Measurements from ENCODE around the gene CTIF. TPM values are rescaled to one million over a fixed set of nuclear protein-coding genes. Genes with fewer than 3 reads are reported as not detected.
A peak's percentile ranks its signal among the peaks of the same experiment; 100 is the strongest.

CTIF gene
- total RNA-seq, 1 donor from 2014 or later = 84.3 TPM

GRCh38 chr18:48530399-48531081, 8.3 kb upstream of the CTIF start:
- intact Hi-C loops (cut with DNase I) = no loop called here
- no peak for DNase-seq (ENCODE audit: low spot score)

GRCh38 chr18:48531082-48531403, 7.8 kb upstream of the CTIF start:
- intact Hi-C loops (cut with DNase I) = no loop called here
- no peak for DNase-seq (ENCODE audit: low spot score)

DNA sequence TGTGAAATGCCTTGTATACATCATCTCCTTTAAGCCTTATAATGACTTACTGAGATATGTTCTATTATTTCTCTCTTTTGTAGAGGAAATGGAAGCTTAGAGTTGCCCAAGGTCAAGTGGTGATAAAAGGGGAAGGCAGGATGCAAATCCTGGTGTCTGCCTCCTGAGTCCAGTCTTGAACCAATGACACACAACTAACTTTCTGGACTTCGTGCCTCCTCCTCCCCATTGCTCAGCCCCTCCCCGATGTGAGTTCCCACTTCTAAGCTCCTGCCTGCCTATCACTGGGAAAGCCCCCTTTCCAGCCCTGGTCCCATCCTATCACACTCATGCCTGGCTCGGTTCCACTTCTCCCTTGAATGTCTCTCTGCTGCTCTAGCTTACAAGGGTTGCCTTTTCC, 6.9 kb upstream of the CTIF start:
- intact Hi-C loops (cut with DNase I) = no loop called here
- no peak for DNase-seq (ENCODE audit: low spot score)

GRCh38 chr18:48533340-48534070, 5.3 kb upstream of the CTIF start:
- intact Hi-C loops (cut with DNase I) = no loop called here
- no peak for DNase-seq (ENCODE audit: low spot score)

GRCh38 chr18:48534364-48534763, 4.5 kb upstream of the CTIF start:
- DNase-seq (ENCODE audit: low spot score) = no peak
- intact Hi-C loops (cut with DNase I) = no loop called here

GRCh38 chr18:48535956-48536355, 2.9 kb upstream of the CTIF start:
- intact Hi-C loops (cut with DNase I) = no loop called here
- peak; percentile 41 for DNase-seq (ENCODE audit: low spot score)

DNA sequence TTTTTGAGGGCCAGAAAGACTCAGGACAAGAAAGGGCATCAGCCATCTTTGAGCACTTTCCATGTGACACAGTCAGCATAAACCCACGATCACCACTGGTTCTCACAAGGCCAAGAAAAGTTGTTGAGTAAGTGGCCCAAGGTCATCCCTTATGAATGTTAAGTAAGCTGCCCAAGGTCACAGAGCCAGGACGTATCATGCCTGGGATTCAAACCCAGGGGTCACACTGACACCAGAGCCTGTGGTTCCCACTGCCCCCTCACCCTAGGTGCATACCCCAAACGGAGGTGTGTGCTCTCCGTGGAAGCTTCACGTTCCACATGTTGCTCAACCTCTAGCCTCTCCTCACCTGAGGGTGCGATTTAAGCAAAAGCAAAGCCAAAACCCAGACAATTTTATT, 2.3 kb upstream of the CTIF start:
- intact Hi-C loops (cut with DNase I) = no loop called here
- peak; percentile 33 for DNase-seq (ENCODE audit: low spot score)

DNA sequence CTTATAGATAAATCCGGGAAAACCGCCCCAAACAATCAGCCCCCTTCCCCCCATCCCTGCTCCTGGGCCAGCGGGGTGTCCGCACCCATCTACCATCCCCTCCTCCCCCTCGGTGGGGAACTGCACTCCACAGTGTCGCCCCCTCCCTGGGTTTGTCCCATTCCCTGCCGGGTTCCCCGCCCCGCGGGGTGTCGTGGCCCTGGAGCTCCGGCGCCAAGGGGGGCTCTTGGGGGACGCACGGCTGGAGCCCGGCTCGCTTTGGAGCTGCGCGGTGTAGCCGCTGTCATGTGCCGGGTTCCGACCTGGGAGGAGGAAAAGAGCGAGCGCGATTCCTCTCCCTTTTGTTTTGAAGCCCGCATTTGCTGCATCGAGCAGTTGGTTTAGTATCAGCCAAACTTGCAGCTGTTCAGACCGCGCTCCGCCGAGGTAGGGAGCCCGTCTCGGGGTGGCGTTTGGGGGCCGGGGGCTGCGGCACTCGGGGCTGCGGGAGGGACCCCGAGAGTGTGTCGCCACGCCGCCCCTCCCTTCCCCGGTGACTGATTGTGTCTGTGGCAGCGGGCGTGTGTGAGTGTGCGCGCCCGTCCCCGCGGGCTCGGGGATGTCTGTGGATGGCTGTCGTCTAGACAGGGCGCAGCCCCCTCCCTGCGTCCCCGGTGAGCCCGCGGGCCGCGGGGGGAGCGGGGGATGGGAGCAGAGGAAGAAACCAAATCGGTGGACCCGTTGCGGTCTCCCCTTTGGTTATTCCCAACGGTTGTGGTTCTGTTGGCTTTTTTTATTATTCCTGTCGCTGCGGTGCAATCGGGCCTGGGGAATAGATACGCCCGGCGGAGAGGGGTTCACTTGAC, 797 bp downstream of the CTIF start:
- intact Hi-C loops (cut with DNase I) = loop anchor here (5.0 to 10.0 kb wide), 2 partner anchors 123 to 395 kb away; no protein-coding TSS in a partner anchor
- DNase-seq (ENCODE audit: low spot score) = peak; percentile 80

DNA sequence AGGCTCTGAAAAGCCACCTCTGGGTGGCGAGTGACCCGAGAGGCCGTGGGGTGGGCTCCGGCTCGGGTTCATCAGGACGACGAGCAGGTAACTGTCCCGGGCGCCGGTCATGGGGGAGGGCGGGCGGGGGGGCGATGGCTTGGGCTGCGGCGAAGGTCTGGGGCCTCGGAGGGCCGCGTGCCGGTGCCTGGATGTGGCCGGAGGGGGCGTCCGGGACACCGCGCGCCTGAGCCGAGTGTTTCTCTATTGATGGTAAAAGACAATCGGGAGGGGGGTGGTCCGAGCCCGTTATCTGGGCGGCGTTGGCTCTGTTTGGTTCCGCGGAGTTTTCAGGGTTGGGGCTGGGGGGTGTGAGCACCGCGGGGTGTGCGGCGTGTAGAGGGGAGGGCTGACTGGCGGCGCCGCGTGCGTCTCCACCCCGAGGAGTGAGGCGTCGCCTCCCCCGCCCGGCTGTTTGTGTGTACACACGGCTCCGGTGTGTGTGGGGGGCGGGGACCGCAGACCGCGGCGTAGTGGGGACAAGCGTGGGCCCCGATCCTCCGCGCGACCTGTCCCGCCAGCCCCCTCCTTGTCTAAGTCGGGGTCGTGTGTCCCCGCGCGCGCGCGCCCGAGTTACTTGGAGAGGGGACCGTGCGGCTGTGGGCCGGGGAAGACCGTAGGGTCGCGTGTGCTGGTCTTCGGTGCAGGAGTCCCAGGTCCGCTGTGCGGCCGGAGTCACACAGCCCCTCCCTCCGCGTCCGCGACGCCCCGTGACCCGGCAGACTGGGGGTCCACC, 1.6 kb downstream of the CTIF start:
- intact Hi-C loops (cut with DNase I) = loop anchor here (5.0 to 10.0 kb wide), 2 partner anchors 122 to 394 kb away; no protein-coding TSS in a partner anchor
- DNase-seq (ENCODE audit: low spot score) = peak; percentile 92

DNA sequence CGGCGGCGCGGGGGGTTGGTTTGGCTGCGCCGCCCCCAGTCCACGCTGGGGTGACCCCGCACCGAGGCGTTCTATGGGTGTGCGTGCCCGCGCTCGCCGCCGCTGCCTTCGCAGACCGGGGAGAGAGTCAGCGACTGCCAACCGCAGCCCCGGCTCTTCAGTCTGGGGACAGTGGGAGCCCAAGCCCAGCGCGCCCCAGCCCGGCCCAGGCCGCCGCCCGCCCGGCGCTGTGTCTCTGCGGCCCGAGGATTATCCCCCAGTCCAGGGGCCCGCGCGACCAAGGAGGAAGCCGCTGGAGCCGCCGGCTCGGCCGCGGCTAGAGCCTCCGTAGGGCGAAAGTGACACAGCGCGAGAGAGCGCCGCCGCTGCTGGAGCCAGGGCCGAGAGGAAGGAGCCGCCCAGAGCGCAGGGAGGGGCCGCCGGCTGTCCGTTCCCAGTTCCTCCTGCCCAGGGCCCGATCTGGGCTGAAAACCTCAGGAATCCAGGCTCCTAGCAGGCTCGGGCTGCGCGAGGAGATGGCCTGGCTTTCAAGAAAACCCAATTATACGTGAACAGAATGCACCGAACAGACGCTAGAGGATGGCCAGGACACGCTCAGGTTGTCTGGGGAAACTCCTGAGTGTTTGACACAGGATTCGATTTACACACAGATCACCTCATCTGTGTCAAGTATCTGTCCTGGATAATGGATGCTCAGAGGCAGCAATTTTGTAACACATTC, 2.4 kb downstream of the CTIF start:
- peak; percentile 90 for DNase-seq (ENCODE audit: low spot score)
- intact Hi-C loops (cut with DNase I) = loop anchor here (5.0 to 10.0 kb wide), 2 partner anchors 121 to 394 kb away; no protein-coding TSS in a partner anchor

DNA sequence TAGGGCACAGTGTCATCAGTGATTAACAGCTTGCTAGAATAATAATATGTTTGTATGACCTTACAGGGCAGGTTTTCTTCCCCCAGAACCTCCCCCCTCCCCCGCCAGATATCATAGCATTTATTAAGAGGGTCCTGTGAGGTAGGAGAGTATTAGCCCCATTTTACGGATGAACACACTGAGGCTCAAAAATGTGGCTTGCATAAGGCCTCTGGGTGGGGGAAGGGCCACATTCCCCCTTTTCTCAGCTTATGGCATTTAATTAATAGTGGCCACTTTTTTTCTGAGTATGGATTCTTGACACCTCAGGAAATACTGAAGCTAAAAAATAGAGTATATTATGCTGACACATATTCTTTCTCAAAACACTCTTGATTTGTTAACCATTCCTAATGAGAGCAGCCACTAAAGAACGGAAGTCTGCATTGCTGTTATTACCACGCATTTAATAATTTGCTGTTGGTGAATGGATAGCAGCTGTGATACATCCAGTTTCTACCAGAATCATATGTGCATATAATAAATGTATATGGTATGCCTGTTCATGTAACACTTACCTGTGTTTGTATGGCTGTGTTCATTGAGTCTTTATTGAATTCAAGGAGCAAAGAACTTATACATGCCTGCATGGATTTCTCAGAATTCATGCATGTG, 3.0 kb downstream of the CTIF start:
- no peak for DNase-seq (ENCODE audit: low spot score)

GRCh38 chr18:48542513-48543181, 3.8 kb downstream of the CTIF start:
- intact Hi-C loops (cut with DNase I) = loop anchor here (5.0 to 10.0 kb wide), 2 partner anchors 120 to 392 kb away; no protein-coding TSS in a partner anchor
- DNase-seq (ENCODE audit: low spot score) = peak; percentile 9

More for the DNA sequence above, 3.0 kb downstream of the CTIF start:
- intact Hi-C loops (cut with DNase I) = loop anchor here (5.0 to 10.0 kb wide), 2 partner anchors 120 to 393 kb away; no protein-coding TSS in a partner anchor

GRCh38 chr18:48543228-48543627, 4.4 kb downstream of the CTIF start:
- intact Hi-C loops (cut with DNase I) = loop anchor here (5.0 to 10.0 kb wide), 2 partner anchors 119 to 392 kb away; no protein-coding TSS in a partner anchor
- peak; percentile 39 for DNase-seq (ENCODE audit: low spot score)

DNA sequence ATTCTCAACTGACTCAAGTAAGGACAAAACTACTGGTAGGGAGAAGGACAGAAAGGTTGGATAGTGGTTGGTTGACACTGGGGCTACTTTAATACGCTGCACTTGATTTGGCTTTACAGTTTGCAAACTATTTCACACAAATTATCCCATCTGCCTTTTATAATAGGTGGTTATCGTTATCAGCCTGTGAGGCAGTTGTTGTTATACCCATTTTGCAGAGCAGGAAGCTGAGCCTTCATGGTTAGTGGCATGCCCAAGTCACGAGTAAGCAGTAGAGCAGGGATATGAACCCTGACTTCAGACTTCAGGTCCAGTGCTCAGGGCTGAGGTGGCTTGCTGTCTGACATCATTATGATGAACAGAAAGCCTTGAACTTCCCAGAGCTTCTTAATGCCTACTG, 5.3 kb downstream of the CTIF start:
- peak; percentile 44 for DNase-seq (ENCODE audit: low spot score)
- intact Hi-C loops (cut with DNase I) = loop anchor here (5.0 to 10.0 kb wide), 2 partner anchors 118 to 391 kb away; no protein-coding TSS in a partner anchor

DNA sequence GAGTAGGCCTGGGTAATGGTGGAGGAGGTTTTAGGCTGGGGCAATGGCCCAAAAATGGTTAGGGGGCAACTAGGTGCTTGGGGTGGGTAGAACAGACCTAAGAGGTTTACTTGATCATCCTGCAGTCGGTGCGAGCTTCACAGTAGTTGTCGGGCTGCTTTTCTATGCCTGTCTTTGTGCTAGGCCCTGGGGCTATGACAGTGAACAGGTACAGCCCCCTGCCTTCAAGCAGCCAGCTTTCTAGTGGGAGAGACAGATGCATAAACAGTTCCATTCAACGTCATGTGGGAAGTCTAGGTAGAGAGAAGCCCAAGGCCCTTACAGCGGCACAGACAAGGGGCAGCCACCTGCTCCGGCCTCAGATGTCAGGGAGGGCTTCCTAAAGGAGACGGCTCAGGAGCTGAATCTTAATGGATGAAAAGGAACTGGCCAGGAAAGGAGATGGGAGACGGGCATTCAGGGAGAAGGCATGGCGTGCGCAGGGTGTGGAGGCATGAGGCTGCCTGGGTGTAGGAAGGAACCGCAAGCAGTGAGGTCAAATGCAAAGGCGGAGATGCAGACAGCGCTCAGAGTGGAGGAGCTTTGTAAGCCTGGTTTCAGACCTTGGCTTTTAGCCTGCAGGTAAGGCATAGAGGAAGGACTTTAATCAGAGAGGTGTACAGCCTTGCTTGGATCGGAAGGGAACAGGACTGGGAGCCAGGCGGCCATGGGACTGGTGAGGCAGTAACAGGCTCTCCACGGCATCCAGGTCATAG, 6.0 kb downstream of the CTIF start:
- intact Hi-C loops (cut with DNase I) = loop anchor here (5.0 to 10.0 kb wide), 3 partner anchors 58 to 390 kb away; no protein-coding TSS in a partner anchor
- DNase-seq (ENCODE audit: low spot score) = peak; percentile 67

DNA sequence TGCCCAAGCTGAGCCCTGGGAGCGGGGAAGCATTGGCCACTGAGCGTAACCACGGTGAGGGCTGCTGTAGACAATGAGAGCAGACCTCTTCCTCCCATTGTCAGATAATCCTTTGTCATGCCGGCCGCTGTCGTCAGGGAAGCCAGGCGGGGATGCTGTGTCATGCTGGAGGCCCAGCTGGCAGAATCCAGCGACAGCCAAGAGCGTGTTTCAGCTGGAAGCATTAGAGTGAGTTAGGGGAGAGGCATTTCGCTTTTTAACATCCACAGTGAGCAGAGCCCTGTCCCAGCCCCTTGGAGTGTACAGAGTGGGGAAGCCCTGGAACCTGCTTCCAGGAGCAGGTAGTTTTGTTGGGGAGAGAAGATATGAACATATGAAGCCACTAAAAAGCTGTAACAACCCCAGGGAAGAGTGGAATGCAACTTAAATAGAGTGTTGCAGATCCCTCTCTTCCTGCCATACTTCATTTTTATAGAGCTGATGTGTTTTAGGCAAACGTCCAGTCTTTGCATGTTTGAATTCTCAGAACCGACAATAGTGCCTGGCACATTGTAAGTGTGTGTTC, 7.0 kb downstream of the CTIF start:
- intact Hi-C loops (cut with DNase I) = loop anchor here (2.0 to 10.0 kb wide), 3 partner anchors 49 to 389 kb away; no protein-coding TSS in a partner anchor
- DNase-seq (ENCODE audit: low spot score) = peak; percentile 87

Data from cardiac septum (tissue), 1 donor.